Left ventricle myocardium inferior (tissue), 1 donor: ENCODE data around the gene MRPS31. TPM values are rescaled to one million over a fixed set of nuclear protein-coding genes. Genes with fewer than 3 reads are reported as not detected.

Source experiments
- DNase-seq: peaks from one replicate; pipeline ENCODE4 v3.0.0-alpha.2; 2020
- H3K27ac ChIP-seq: fragments of 200-600 bp; replicated peaks from 2 replicates; pipeline ENCODE4 v1.8.0; 2021
- H3K27me3 ChIP-seq: fragments of 200-600 bp; 2 replicates; pipeline ENCODE4 v1.8.0; 2021; ENCODE audit warnings: low read depth
- H3K36me3 ChIP-seq: fragments of 200-600 bp; 2 replicates; pipeline ENCODE4 v1.8.0; 2021
- H3K4me1 ChIP-seq: fragments of 200-600 bp; 2 replicates; pipeline ENCODE4 v1.8.0; 2021
- H3K4me3 ChIP-seq: fragments of 200-600 bp; 2 replicates; pipeline ENCODE4 v1.8.0; 2021; ENCODE audit warnings: mild to moderate bottlenecking, moderate library complexity
- H3K9me3 ChIP-seq: fragments of 200-600 bp; replicated peaks from 2 replicates; pipeline ENCODE4 v1.8.0; 2021
- intact Hi-C: fragments of 100-400 bp; cut with micrococcal nuclease; formaldehyde crosslinking; loops from one replicate; pipeline ENCODE4 v1.11.0; 2022
- total RNA-seq: library from RNA; stranded (reverse); fragmentation: NEBNext Ultra II Directional; extraction: Animal tissue kit (Norgen Biotek cat#: 25700); gene quantifications from one replicate; pipeline ENCODE4 v1.2.1, GENCODE V29; 2021
- TF ChIP-seq, protein P1 (sequence below): fragments of 200-600 bp; IDR thresholded peaks from 2 replicates; pipeline ENCODE4 v1.8.0; 2021; ENCODE audit warnings: antibody characterized with exemption, mild to moderate bottlenecking, borderline replicate concordance
- donor health status: DM: no; HTN: yes; CAD: no; lungs with severe emphysema.

Gene MRPS31
- total RNA-seq, 1 donor from 2014 or later = 32.2 TPM

- Histone ChIP-seq H3K4me3 (no peak overlapping the region), H3K27me3 (no peaks in the 10 kb centered on the region), H3K4me1 (peaks cover 4% of the 10 kb centered on the region), H3K9me3 (no peaks in the 10 kb centered on the region), H3K36me3 (peaks cover 52% of the 10 kb centered on the region), H3K27ac (no peak overlapping the region)
- TF ChIP-seq, protein P1, sequence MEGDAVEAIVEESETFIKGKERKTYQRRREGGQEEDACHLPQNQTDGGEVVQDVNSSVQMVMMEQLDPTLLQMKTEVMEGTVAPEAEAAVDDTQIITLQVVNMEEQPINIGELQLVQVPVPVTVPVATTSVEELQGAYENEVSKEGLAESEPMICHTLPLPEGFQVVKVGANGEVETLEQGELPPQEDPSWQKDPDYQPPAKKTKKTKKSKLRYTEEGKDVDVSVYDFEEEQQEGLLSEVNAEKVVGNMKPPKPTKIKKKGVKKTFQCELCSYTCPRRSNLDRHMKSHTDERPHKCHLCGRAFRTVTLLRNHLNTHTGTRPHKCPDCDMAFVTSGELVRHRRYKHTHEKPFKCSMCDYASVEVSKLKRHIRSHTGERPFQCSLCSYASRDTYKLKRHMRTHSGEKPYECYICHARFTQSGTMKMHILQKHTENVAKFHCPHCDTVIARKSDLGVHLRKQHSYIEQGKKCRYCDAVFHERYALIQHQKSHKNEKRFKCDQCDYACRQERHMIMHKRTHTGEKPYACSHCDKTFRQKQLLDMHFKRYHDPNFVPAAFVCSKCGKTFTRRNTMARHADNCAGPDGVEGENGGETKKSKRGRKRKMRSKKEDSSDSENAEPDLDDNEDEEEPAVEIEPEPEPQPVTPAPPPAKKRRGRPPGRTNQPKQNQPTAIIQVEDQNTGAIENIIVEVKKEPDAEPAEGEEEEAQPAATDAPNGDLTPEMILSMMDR = no peak
- no peak for DNase-seq
- intact Hi-C loops = no loop called here
These were observed 30.5 kb upstream of the MRPS31 start for GRCh38 chr13:40801255-40802217.

DNA sequence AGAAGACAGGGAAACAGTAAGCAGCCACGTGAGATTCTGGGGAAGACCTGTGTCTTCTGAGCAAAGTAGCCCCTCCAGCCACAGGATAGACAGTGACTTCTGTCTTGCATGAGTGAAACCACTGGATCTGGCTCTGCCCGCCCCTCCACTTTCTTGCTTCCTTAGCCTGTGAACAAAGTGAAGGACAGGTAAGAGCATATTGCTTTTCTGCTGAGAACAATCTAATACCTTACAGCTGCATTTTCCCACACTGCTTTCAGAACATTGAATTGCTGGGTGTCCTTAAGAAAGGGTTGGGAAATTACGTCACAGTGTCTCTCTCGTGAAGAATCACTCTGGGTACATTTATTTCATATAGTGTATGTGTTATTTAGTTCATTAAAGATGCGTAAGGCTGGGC, 29.6 kb upstream of the MRPS31 start:
- intact Hi-C loops = no loop called here
- no peak overlapping the region for H3K27ac ChIP-seq
- no peaks in the 10 kb centered on the region for H3K27me3 ChIP-seq
- peaks cover 57% of the 10 kb centered on the region for H3K36me3 ChIP-seq
- no peaks in the 10 kb centered on the region for H3K4me1 ChIP-seq
- TF ChIP-seq, protein P1 = no peak
- DNase-seq = no peak
- no peaks in the 10 kb centered on the region for H3K9me3 ChIP-seq
- no peak overlapping the region for H3K4me3 ChIP-seq

DNA sequence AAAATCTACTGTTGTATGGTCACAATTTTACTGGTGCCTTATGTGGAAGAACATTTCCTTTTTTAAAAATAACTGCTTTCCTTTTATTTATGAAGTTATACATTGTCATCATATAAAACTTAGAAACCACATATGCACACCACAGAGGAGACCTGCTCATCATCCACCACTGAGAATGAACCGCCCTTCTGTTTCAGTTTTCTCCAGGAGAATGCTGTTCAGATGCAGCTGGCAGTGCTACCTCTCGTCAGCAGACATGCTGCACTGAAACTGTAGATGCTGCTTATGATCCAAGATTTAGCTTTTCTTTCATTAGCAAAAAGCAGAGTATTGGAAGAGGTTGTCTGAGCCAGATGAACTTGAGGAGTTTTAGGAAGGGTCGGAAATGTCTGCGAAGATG, 28.5 kb upstream of the MRPS31 start:
- peaks cover 58% of the 10 kb centered on the region for H3K36me3 ChIP-seq
- intact Hi-C loops = no loop called here

GRCh38 chr13:40798380-40798779, 27.4 kb upstream of the MRPS31 start:
- no peak overlapping the region for H3K4me3 ChIP-seq
- intact Hi-C loops = no loop called here
- TF ChIP-seq, protein P1 = no peak

More for the DNA sequence above, 28.5 kb upstream of the MRPS31 start:
- H3K9me3 ChIP-seq = no peaks in the 10 kb centered on the region
- no peaks in the 10 kb centered on the region for H3K27me3 ChIP-seq
- no peak overlapping the region for H3K4me3 ChIP-seq
- DNase-seq = no peak
- no peaks in the 10 kb centered on the region for H3K4me1 ChIP-seq
- H3K27ac ChIP-seq = no peak overlapping the region
- TF ChIP-seq, protein P1 = no peak

DNA sequence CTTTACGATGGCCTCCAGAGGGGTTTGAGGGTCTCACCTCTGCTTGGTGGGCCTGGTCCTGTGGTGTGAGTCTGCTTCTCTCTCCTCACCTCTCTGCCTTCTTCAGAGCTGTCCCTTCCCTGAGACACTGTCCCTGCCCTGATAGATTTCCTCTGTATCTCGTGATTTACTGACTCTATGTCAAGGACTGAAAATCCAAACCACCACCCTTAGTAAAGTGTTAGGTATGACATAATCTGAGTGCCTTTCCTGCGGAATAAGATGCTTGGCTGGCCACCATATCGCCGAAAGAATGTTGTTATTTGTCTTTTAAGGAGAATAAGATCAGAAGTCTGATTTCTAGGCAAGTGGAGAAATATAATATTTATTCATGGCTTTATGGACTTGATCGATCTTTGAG, 25.7 kb upstream of the MRPS31 start:
- Histone ChIP-seq H3K27ac (no peak overlapping the region), H3K27me3 (no peaks in the 10 kb centered on the region), H3K9me3 (no peaks in the 10 kb centered on the region), H3K36me3 (peaks cover 60% of the 10 kb centered on the region), H3K4me1 (no peaks in the 10 kb centered on the region), H3K4me3 (no peak overlapping the region)
- no peak for DNase-seq
- intact Hi-C loops = no loop called here
- TF ChIP-seq, protein P1 = no peak

More at GRCh38 chr13:40798380-40798779, 27.4 kb upstream of the MRPS31 start:
- no peak for DNase-seq
- Histone ChIP-seq H3K9me3 (no peaks in the 10 kb centered on the region), H3K4me1 (no peaks in the 10 kb centered on the region), H3K36me3 (peaks cover 61% of the 10 kb centered on the region), H3K27ac (no peak overlapping the region), H3K27me3 (no peaks in the 10 kb centered on the region)
